Measurements from ENCODE around the gene TRIM34.
"Not testable (repeated sequence)": the region's sequence is repeated elsewhere in the genome, so short reads cannot be mapped to it uniquely, and the experiment has no call there.

TRIM34 gene

DNA sequence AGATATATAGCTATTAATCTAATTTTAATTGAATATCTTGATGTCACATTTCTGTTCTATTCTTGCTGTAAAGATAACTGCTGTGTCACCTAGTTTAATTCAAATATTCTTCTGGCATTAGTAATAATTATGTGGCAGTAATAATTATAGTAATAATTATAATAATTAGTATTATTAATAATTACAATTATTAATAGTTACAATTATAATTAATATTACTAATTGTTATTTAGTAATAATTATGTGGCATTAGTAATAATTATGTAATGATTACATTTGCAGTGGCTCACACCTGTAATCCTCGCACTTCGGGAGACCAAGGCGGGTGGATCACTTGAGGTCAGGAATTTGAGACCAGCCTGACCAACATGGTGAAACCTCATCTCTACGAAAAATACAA lies 61.6 kb downstream of the TRIM34 start:
- no peak for DNase-seq

DNA sequence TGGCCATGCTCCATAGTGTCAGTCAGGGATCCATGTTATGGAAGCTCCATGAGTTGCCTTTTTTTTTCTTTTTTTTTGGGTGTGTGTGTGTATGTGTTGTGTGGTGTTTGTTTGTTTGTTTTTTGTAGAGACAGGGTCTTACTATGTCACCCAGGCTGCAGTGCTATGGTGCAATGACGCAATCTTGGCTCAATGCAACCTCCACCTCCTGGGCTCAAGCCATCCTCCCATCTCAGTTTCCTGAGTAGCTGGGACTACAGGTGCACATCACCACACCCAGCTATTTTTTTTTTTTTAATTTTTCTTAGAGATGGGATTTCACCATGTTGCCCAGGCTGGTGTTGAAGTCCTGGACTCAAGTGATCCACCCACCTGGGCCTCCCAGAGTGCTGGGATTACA lies 63.7 kb downstream of the TRIM34 start:
- no peak for DNase-seq

DNA sequence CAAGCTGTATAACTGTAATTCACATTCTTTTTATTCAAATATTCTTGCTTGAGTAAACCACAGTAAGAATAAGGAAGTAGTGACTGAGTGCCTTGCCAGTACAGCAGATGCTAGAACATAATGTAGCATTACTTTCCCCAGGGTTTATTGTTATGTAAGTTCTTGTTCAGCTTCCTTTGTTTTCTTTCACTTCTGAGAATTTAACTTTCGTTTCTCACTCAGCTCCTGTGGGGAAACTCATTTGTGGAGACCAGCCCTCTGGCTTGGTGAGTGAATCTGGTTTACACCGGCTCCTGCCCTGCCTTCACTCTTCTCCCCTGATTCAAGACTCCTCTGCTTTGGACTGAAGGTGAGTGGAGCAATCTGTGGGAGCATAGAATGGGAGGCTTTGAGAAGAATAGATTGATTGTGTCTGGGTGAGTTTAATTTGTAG lies 64.8 kb downstream of the TRIM34 start, which contains the start of gene TRIM22:
TSS of gene TRIM22 (plus strand) at position 240 of the 433 bp plus-strand sequence. CDS start 6,443 bp downstream, outside the sequence.
- DNase-seq, result peak; percentile 58

DNA sequence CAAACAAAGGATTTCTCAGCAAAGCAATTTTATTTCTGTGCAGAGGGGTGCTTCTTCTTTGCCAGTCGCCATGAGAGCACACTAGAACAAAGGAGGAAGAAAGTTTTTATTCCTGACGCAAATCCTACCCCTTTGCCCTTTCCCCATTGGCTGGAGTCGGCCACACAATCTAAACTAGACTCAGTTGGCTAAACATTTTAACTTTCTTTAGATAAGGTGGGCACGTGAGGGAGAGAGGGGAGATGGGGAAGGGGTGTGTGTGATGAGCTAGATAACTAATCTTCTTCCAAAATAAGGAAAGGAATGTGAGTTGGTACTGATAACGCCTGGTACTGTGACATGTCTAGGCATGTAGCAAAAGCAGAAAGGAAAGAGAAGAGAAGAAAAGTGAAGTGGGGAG lies 65.4 kb downstream of the TRIM34 start:
- DNase-seq, result no peak

DNA sequence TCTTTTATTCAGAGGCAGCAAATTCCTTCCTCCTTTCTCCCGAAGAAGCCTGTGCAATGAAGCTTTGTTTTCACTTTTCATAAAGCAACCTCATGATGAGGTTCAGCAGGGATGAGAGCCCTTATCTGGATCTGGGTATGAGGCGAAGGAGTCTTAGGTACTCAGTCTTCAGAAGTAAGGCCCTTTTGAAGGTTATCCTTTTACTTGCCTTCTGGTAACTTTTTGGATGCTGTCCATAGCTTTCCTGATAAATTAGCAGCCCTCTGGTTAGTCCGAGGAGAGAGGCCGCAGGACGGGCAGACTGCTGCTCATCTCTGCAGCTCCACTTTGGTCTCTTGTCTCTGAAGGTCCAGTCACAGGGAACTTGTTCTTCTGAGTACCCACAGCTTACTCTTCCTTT lies 65.9 kb downstream of the TRIM34 start:
- DNase-seq, result no peak

DNA sequence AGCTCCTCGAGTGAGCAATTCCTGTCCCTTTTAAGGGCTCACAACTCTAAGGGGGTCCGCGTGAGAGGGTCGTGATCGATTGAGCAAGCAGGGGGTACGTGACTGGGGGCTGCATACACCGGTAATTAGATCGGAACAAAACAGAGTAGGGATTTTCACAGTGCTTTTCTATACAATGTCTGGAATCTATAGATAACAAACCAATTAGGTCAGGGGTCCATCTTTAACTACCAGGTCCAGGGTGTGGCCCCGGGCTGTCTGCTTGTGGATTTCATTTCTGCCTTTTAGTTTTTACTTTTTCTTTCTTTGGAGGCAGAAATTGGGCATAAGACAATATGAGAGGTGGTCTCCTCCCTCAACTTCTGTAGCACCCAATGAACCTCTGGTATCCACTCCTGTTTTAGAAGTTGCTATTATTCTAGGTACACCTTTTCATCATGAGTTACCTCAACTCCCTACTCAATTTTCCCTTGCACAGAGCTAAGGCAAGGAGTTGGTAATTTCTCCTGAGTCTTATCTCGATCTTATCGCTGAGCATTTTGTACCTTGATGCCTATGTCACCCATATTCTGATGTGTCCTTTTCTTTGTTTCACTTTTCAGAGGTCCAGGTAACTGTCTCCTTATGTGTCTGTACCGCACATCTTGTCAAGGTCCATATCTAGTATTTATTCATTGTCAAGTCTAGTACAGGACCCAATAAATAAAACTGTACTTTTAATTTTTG lies 66.6 kb downstream of the TRIM34 start:
- DNase-seq, result not testable (repeated sequence)

DNA sequence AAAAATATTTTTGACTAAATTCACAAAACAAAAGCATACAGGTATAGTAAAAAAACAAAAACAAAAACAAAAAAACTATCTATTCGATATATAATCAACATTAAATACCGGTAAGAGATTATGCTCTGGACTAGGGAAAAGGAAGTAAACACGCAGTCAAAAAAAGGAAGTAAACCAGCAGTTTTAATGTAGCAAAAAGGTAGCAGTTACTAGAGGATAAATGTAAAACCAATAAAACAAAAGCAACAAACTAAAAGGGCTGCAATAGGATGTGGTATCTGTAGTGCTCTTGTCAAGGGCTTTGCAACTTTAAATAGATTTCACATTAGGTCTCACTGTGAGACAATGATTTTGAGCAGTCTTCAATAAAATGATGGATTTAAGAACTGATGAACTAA lies 67.2 kb downstream of the TRIM34 start:
- no peak for DNase-seq

All from KG1 (cell line).